Mesodermal cell (in vitro differentiated cells): ENCODE measurements around the gene PIGL.

ENCODE experiments used
- H3K27ac ChIP-seq: 2 replicates; pipeline ENCODE4 v1.7.0; 2013; ENCODE audit warnings: mild to moderate bottlenecking, low read depth, low read length, moderate library complexity; ENCODE audit not compliant: severe bottlenecking
- H3K36me3 ChIP-seq: 2 replicates; pipeline ENCODE4 v1.7.1; 2013; ENCODE audit warnings: mild to moderate bottlenecking, low read length, moderate library complexity; ENCODE audit not compliant: control insufficient read depth, insufficient read depth
- H3K4me1 ChIP-seq: one replicate; pipeline ENCODE4 v1.7.1; 2013; ENCODE audit warnings: mild to moderate bottlenecking, low read length; ENCODE audit not compliant: insufficient read depth, control insufficient read depth, poor library complexity, severe bottlenecking
- H3K4me3 ChIP-seq: 2 replicates; pipeline ENCODE4 v1.7.0; 2013; ENCODE audit warnings: low read length, control low read depth, mild to moderate bottlenecking; ENCODE audit not compliant: insufficient read depth, poor library complexity, severe bottlenecking; ENCODE audit errors: extremely low read depth
- H3K9me3 ChIP-seq: 2 replicates; pipeline ENCODE4 v1.7.1; 2013; ENCODE audit warnings: mild to moderate bottlenecking, low read length, moderate library complexity; ENCODE audit not compliant: control insufficient read depth
- WGBS, 2 experiments: methylation state at CpG; one replicate each; pipeline ENCODE4 v1.1.5; 2013; ENCODE audit warnings: missing lambda C conversion rate in 2 of 2; ENCODE audit not compliant: insufficient coverage in 2 of 2; 5-methylcytosine and 5-hydroxymethylcytosine counted together

The PIGL gene

DNA sequence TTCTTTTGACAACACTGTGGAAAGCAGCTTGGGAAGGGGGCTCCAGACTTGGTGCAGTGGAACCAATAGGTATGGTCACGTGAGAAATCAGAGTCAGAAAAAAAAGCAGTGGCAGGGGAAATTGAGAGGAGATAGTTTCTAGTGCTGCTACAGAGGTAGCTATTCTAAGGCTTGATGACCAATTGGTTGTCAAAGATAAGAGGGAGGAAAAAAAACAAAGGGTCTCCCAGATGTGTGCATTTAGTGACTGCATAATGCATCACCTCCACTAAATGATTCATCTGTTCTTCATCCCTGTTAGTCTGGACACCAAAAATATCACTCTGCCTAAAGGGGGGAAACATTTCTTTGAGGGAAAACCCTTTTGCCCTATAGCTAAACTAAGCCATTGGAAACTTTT, 56.5 kb downstream of the PIGL start:
- Histone ChIP-seq H3K4me3 (no peak overlapping the region), H3K36me3 (peaks cover 5% of the 10 kb centered on the region), H3K27ac (peak overlapping the region; percentile 23), H3K9me3 (peaks cover 11% of the 10 kb centered on the region), H3K4me1 (peaks cover 11% of the 10 kb centered on the region)
- WGBS, 2 experiments = 86% methylated on average over 1 of the region's 1 CpG; no CpG with 5 or more reads in 1 of the 2 experiments

DNA sequence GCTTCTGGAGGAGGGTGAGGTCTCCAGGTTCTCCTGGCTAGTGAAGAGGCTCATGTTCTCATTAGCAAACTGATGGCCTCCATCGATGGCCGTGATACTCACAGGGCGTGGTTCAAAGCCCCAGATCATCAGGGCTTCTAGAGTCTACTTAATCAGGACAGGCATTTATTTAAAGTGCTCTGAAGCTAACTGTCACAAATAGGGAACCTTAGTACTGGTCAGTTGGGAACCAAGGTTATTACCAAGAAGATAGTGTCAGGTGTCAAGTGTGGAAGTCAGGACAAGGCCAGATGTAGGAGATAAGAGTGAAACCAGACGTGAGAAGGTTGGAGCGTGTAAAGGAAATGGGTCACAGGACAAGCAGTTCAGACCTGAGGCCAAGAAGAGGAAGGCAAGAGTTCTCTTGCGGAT, 56.9 kb downstream of the PIGL start:
- 94% methylated on average over 5 of the region's 6 CpGs for WGBS, 2 experiments
- H3K27ac ChIP-seq = peak overlapping the region; percentile 23

DNA sequence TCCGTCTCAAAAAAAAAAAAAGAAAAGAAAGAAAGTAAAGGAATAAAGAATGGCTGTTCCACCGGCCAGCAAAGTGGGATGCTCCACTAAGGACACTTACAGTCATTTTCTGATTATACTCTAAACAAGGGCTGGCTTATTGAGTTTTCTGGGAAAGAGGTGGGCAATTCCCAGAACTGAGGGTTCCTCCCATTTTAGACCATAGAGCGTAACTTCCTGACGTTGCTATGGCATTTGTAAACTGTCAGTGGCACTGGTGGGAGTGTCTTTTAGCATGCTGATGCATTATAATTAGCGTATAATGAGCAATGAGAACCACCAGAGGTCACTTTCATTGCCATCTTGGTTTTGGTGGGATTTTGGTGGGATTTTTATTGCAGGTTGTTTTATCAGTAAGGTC, 58.0 kb downstream of the PIGL start:
- WGBS, 2 experiments = 67 to 96% methylated on average over 1 to 3 of the region's 5 CpGs
- H3K4me3 ChIP-seq = no peak overlapping the region
- peaks cover 11% of the 10 kb centered on the region for H3K4me1 ChIP-seq
- H3K9me3 ChIP-seq = peaks cover 16% of the 10 kb centered on the region
- H3K27ac ChIP-seq = no peak overlapping the region
- peaks cover 10% of the 10 kb centered on the region for H3K36me3 ChIP-seq

More for the DNA sequence above, 56.9 kb downstream of the PIGL start:
- Histone ChIP-seq H3K36me3 (peaks cover 7% of the 10 kb centered on the region), H3K4me1 (peaks cover 11% of the 10 kb centered on the region), H3K9me3 (peaks cover 14% of the 10 kb centered on the region), H3K4me3 (no peak overlapping the region)

DNA sequence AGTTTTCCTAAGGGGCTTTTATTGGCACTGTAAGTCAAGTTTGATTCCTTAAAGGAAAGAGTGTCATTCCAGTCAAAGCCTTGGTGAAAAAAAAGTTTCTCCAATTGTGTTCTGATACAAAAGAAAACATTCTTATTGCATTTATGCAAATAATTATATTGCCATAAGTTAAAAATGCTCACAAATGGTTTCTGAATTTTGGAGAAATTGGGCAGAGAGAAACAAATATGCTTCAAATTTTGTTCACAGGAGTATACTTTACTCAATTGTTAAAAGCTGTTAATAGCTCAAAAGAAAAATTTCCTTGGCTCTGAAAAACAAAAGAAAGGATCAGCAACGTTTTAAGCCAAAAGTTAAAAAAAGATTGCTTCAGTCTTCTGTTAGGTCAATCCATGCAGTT, 60.2 kb downstream of the PIGL start:
- Histone ChIP-seq H3K4me3 (no peak overlapping the region), H3K27ac (no peak overlapping the region), H3K9me3 (peaks cover 20% of the 10 kb centered on the region), H3K4me1 (peaks cover 18% of the 10 kb centered on the region), H3K36me3 (peaks cover 10% of the 10 kb centered on the region)
- 85 to 86% methylated on average over 1 of the region's 1 CpG for WGBS, 2 experiments

GRCh38 chr17:16281351-16281750, 64.3 kb downstream of the PIGL start:
- Histone ChIP-seq H3K9me3 (peaks cover 20% of the 10 kb centered on the region), H3K27ac (peak overlapping the region; percentile 69), H3K4me1 (peaks cover 30% of the 10 kb centered on the region), H3K4me3 (no peak overlapping the region), H3K36me3 (peaks cover 10% of the 10 kb centered on the region)
- WGBS, 2 experiments = 89 to 100% methylated on average over 1 of the region's 2 CpGs

DNA sequence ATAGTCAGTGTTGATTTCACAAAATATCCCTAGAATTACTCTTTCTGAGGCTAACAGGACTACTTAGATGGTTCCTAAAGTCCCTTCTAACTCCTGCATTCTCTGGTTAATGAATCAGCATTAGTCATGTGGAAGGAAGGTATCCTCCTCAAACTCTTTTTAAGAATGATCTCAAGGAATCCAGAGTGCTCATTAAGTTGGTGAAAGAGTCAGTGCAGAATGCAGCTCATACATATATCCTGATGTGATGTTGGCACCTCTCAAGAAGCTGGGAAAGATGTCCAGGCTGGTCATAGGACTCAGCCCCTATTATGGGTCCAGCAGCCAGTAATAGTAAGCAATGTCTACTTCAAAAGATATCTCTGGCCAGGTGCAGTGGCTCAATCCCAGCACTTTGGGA, 65.5 kb downstream of the PIGL start:
- no peak overlapping the region for H3K4me3 ChIP-seq
- H3K9me3 ChIP-seq = peaks cover 17% of the 10 kb centered on the region
- H3K36me3 ChIP-seq = peaks cover 10% of the 10 kb centered on the region
- peaks cover 42% of the 10 kb centered on the region for H3K4me1 ChIP-seq
- H3K27ac ChIP-seq = peak overlapping the region; percentile 69

DNA sequence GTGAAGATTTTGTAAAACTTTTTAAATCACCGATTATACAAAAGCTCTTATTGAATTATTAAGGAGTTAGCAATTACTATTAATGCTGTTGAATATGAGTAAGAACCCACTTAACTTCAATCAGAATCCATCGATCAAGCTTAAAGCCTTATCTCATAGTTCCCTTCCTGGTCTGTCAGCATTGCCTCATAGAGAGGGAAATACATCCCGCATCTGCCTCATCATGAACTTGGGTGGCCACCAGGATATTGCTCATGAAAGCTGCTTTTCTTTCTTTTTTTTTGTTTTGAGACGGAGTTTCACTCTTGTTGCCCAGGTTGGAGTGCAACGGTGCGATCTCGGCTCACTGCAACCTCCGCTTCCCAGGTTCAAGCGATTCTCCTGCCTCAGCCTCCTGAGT, 66.7 kb downstream of the PIGL start:
- H3K4me1 ChIP-seq = peaks cover 49% of the 10 kb centered on the region
- H3K36me3 ChIP-seq = peaks cover 5% of the 10 kb centered on the region
- no peak overlapping the region for H3K4me3 ChIP-seq
- peaks cover 8% of the 10 kb centered on the region for H3K9me3 ChIP-seq
- WGBS, 2 experiments = 80 to 93% methylated on average over 3 to 7 of the region's 9 CpGs
- no peak overlapping the region for H3K27ac ChIP-seq

GRCh38 chr17:16285646-16286008, 68.6 kb downstream of the PIGL start:
- Histone ChIP-seq H3K4me1 (peaks cover 53% of the 10 kb centered on the region), H3K4me3 (no peak overlapping the region), H3K36me3 (no peaks in the 10 kb centered on the region), H3K27ac (peak overlapping the region; percentile 99), H3K9me3 (no peaks in the 10 kb centered on the region)
- WGBS, 2 experiments = 36 to 54% methylated on average over 4 to 6 of the region's 6 CpGs

DNA sequence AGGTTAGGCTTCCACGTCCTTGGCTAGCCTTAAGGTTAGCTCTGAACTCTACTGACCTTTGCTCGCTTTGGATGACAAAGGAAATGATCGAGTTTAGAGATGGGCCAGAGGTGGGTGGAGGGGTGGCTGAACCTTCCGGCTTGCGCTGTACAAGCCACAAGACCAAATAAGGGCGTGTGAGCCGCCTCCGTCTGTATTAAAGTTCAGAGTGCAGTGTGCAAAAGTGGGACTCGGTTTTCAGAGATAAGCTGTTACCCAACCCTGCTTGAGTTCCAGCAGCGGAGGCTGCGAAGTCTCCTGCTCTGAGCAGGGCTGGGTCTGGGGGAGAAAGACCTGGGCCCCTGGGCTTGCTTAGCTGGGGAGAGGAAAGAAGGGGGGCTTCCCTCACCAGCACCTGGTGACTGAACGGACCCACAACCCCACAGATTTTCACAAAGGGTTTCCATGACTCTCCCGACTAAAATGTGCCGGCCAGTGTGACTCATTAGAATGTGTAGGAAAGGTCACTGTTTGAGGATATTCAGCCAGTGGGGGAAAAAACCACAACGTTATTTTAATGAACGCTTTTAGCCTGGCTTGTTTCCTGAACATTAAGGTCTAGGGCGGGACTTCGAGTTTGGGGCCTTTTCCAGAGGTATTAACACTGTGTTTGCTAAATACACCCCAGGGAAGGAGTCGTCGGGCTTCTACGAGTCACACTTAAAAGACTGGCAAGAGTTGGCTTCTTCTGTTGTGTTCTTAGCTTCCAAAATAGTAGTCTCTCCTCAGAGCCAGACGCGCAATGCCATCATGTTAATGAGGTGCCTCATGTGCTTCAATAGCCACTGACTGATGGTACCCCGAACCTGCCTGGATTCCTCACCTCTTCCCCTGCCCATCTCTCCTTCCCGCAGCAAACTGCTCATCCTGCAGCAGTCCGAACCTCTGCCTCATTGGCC, 69.3 kb downstream of the PIGL start:
- peaks cover 53% of the 10 kb centered on the region for H3K4me1 ChIP-seq
- H3K9me3 ChIP-seq = no peaks in the 10 kb centered on the region
- 31 to 41% methylated on average over 18 to 21 of the region's 26 CpGs for WGBS, 2 experiments
- no peak overlapping the region for H3K4me3 ChIP-seq
- peak overlapping the region; percentile 99 for H3K27ac ChIP-seq
- H3K36me3 ChIP-seq = no peaks in the 10 kb centered on the region

GRCh38 chr17:16286947-16287562, 70.0 kb downstream of the PIGL start:
- H3K4me3 ChIP-seq = no peak overlapping the region

DNA sequence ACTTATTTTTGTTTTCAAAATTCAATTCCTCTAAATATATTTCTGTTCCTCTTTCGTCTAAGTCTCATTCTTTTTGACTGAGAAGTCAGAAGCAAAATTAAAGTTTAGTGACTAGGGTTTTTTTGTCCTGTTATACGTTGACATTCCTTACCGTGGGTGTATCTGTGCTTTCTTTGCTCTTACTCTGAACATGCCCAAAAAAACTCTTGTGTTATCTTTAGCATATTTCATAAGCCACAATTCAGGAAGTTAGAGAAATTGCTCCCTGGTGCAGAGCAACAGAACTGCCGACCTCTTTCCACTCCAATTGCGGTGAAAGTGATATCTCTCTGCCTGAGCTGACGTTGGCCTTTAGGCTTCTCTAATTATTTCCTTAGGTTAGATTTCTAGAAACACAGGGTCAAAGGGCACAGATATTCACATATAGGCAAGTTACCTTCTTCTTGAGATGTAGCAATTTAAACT, 70.6 kb downstream of the PIGL start:
- no peak overlapping the region for H3K4me3 ChIP-seq
- peak overlapping the region; percentile 99 for H3K27ac ChIP-seq

More at GRCh38 chr17:16286947-16287562, 70.0 kb downstream of the PIGL start:
- no peaks in the 10 kb centered on the region for H3K9me3 ChIP-seq
- peaks cover 47% of the 10 kb centered on the region for H3K4me1 ChIP-seq
- no peaks in the 10 kb centered on the region for H3K36me3 ChIP-seq
- WGBS, 2 experiments = 85 to 94% methylated on average over 7 of the region's 10 CpGs
- peak overlapping the region; percentile 99 for H3K27ac ChIP-seq

More for the DNA sequence above, 70.6 kb downstream of the PIGL start:
- H3K36me3 ChIP-seq = no peaks in the 10 kb centered on the region
- H3K9me3 ChIP-seq = no peaks in the 10 kb centered on the region
- WGBS, 2 experiments = 85 to 95% methylated on average over 5 of the region's 6 CpGs
- H3K4me1 ChIP-seq = peaks cover 46% of the 10 kb centered on the region
